GM19395 (cell line): ENCODE results near the gene NAPG.
"Not testable (repeated sequence)": the region's sequence is repeated elsewhere in the genome, so short reads cannot be mapped to it uniquely, and the experiment has no call there.

ENCODE experiments used
- ATAC-seq: cut with Tn5 transposase; IDR thresholded peaks from one replicate; pipeline ENCODE4 v1.9.1; 2021; ENCODE audit warnings: mild to moderate bottlenecking, moderate library complexity; ENCODE audit not compliant: unreplicated experiment

Gene NAPG

DNA sequence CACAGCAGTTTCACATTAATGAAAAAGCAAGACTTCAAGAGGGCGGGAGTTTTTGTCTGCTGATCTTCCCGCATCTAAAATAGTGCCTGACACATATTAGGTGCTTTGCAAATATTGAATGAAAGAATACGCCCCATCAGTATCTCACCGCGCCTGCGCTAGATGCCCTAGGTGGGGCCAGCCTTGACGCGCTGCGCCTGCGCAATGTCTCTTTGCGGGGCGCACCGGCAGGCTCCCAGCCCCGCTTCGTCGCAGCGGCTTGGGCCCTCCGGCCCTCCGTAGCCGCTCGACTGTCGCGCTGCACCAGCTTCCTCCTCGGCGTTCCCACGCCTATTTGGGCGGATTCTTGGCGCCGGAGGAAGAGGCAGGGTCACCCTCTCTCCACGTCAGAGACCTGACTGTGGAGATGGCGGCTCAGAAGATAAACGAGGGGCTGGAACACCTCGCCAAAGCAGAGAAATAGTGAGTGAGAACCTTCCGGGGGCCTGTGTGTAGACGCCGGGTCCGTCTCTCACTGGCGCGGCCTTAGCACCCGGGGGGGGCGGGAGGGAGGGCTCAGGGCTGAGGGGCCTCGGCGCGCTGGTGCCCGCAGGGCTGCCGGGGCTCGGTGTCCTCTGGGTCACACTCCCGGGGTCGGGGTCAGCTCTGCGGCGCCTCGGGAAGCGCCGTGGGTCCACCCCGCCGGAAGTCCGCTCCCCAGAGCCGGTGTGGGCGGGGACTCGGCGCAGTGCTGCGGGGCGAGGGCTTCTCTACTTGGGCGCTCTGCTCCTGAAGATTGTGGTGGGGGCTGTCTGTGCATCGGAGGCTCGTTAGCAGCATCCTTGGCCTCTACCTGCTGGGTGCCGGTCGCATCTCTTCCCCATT lies at the start of gene NAPG:
TSS of gene NAPG (plus strand) at position 331 of the 864 bp plus-strand sequence. CDS start at position 407, 76 bp downstream.
- peak; percentile 77 for ATAC-seq

DNA sequence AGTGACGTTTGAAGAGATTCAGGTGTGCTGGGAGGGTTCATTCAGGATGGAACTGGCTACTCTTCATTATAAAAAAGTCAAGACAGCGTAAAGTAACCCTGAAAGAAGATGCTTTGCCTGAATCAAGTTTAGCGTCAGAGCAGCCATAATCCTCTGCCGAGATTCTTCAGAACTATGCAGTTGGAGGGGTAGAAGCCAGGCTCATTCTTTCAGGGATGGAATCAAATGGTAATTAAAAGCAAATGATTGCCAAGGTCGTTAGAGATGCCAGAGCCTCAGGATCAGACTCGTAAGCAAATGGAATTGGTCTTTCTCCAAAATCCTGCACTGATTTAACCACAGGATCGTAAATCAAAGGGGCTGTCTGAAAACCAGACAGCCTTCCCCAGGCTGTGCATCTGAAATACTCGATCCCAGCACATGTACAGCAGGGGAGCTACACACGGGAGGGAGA lies 49.5 kb upstream of the NAPG start:
- ATAC-seq, result no peak

DNA sequence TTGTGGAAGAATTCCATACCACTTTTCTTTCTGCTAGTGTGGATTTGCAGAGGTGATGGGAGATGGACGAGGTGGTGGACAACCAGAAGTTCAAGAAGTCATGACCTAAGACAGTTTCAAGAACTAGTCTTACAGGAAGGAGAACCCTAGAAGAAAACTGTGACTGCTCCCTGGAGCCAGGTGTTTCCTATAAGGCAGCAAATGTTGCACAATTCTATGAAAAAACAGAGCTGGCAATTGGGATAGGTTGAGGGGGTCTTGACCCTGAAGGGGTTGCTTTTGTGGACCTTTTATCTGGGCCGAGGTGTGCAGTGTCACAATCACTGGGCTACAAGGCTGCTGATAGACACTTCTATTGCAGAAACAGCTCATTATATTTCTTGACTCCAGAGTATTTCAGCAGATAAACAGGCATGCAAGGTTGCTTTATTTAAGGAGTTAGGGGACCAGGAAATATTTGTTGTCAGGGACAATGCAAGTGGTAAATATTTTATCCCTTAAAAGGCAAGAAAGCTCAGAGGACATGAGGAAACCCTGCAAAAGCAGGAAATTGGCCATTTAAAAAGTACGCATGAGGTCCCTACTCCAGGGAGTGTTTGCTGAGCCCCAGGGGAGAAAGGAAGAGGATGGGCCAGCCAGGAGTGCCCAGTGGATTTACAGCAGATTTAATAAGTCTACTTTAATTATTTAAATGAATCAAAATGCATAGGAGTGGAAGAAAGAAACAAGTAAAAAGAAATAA lies 48.5 kb upstream of the NAPG start:
- ATAC-seq, result no peak

DNA sequence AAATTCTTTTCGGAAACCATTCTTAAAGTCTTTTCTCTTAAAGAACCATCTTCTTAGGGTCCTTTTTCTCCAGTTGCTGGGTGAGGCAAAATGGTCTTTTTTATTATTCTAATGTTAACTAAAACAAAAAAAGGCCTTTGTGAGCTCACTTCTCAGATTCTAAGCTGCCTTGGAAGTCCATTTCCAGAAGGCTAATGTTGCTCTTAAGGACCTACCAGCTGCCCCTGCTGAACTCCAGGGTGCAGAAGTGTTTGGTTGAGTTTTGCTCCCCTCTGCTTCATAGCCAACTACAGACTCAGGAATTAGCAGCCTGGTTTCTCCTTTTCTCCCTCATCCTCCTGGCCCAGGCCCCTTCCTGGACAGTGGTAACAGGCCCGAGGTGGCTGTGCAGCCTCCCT lies 48.0 kb upstream of the NAPG start:
- no peak for ATAC-seq

DNA sequence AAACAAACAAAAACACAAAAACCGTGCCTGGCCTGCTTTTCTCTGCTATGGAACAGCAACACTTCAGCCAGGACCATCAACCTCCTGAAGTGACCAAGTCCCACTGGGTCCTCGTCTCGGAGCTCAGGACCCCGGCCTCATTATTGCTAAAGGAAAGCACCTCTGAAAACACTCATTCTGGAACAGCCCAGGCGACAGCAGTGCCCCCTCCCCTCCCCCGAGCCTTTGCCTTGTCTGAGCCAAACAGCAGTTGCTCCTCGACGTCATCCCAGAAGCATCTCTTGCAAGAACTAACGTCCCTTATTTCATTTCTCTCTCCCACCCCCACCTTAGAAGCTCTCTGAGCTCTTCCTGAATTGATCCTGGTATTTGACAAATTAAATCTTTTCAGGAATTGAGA lies 44.0 kb upstream of the NAPG start:
- ATAC-seq, result no peak

DNA sequence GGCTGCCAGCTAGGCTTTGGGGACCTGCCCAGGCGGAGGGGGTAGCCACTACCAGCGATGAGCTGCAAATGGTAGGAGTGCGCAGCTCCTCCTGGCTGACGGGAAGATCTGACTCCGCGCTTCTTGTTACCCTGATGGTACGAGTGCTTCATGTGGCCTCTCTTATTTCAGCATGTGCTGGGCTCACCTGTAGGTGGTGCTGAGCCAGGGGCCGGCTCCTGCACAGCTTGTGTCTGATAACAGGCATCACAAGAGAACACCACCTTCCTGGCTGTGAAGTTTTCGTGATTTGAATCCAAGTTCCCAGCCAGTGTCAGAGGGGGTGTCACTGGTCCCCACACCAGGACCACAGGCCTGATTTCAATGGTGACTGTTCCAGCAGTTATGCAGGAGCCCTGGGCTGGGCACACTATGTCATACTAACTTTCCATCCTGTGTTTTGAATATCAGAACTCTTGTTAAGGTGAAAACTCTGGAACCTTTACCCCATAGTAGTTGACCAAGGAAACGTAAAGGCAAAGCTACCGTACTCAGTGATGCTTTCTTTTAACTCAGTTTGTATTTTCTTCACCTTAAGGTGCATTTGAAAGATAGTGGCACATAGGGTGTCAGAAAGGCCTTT lies 43.4 kb upstream of the NAPG start:
- peak; percentile 9 for ATAC-seq

DNA sequence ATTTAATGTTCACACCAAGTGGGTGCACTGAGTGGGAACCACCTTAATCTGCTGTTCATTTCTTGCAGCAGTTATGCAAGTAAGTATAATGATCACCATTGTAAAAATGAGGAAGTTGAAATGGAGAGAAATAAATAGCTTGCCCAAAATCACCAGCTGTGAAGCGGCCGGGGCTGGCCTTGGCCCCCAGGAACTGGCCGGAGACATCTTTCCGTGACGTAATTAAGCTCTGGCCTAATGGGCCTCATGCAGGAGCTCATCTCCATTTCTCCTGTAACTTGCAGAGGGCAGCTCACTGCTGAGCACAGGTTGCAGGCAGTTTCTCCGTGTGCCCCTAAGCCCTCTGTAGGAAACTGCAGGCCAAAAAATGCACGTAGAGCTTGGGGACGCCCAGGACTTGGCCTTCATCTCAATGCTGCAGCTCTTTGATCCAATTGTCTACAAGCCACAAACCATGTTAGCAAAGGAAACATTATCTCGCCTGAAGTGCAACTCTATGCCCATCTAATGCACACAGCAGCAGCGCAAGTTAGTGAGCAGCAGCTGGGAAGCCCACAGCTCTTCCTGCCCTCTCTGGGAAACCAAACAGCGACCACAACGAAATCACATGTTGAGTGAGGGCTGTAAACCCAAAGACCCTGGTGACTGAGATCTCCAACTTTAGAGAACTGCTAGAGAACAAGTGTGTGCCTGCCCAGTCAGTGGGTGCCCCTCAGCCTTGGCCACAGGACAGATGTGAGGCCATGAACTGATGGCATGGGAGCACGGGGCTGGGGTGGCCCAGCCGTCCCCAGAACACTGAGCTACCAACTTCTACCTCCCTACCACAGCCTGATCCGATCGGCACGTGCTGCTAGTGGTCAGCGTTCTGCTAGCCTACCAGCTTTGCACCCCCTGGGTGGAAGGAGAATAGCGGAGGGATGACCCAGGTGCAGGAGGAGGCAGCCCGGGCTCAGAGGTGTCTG lies 42.6 kb upstream of the NAPG start:
- peak; percentile 81 for ATAC-seq

DNA sequence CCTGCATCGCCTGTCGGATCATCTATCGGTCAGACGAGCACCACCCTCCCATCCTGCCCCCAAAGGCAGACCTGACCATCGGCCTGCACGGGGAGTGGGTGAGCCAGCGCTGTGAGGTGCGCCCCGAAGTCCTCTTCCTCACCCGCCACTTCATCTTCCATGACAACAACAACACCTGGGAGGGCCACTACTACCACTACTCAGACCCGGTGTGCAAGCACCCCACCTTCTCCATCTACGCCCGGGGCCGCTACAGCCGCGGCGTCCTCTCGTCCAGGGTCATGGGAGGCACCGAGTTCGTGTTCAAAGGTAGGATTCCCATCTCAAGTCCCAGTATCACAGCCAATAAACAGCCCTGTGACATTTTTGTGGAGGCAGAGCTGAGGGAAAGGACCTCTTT lies 40.4 kb upstream of the NAPG start:
- ATAC-seq, result no peak

DNA sequence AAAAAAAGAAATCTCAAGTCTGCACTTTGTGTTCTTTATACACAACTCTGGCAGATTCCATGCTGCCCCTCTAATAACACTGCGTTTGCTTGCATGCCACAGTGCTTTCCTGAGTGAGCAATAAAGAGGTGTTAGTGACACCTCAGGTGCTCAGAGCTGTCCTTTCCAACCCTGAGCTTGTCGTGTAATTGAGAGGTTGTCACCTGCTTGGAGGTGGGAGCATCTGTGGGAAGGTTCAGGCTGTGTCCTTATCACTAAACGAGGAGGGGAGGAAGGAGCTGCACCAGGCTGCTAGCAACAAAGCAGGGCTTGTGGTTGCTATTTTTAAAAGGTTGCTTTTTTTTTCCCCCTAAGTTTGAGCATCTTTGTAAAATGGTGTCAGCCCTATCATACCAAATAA lies 39.5 kb upstream of the NAPG start:
- ATAC-seq, result no peak

DNA sequence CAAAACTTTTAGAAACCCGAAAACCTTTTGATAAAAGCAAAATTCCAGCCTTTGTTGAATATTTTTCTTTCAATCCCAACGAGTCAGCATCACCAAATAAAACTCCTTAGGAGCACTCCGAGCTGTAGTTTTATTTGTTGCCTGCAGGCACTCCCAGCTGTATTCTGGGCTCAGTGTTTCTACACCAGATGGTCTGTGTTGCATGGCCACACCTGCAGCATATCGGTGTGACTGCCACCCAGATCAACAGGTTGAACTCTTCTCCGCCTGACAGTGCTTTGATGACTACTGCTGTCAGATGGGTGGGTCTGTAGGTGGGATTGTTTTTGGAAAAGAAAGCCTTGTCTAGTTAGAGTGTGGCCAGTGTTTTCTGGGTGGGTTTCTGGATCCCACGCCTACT lies 38.7 kb upstream of the NAPG start:
- no peak for ATAC-seq

DNA sequence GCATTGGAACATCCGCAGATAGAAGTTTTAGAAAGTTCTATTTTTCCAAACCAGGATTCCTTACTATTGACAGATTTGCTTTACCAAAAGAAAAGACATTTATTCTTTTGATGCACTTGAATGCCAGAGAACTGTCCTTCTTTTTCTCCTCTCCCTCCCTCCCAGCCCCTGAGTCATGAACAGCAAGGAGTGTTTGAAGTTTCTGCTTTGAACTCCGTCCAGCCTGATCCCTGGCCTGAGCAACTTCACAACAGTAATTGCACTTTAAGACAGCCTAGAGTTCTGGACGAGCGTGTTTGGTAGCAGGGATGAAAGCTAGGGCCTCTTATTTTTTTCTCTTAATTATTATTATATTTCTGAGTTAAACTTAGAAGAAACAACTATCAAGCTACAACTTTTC lies 37.8 kb upstream of the NAPG start:
- no peak for ATAC-seq

DNA sequence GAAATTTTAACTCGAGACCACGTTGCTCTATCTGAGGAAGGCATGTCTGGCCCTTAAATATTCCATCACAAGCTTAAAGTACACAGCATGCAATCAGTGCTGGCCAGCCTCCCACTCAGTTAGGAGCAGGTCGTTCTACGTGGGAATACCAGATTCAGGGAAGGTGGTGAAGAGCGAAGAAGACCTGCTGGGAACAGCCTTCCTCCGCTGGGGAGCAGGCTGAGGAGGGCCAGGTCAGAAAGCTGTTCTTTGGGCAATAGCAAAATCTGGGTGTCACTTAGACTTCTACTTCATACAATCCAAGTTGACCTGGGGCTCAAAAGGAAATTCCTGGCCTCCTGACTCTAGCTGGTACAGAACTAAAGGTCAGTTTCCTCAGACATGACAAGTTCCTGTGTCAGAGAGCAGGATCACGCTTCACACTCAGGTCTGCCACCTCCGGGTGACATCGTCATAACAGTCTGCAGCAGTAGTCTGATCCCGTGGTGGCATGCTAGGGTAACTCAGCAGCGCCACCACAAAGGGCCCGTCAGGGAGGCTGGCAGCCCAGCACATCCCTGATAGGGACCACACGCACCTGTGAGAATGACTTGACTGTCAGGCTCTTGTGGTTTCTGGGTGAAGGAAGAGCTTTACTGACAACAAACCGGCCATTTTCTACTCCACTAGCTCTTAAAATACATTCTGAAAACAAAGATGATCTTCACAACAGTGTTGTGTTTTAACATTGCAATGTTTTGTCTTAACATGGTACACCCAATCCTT lies 35.2 kb upstream of the NAPG start:
- ATAC-seq, result peak; percentile 95

DNA sequence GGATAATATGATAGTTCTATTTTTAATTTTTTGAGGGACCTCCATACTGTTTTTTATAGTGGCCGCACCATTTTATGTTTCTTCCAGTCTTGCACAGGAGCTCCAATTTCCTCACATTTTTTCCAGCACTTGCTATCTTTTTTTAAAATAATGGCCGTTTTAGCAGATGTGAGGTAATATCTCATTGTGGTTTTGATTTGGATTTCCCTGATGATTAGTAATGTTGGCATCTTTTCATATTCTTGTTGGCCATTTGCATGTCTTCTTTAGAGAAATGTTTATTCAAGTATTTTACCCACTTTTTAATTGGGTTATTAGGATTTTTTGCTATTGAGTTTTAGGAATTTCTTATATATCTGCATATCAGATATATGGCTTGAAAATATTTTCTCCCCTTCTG lies 29.9 kb upstream of the NAPG start:
- no peak for ATAC-seq

DNA sequence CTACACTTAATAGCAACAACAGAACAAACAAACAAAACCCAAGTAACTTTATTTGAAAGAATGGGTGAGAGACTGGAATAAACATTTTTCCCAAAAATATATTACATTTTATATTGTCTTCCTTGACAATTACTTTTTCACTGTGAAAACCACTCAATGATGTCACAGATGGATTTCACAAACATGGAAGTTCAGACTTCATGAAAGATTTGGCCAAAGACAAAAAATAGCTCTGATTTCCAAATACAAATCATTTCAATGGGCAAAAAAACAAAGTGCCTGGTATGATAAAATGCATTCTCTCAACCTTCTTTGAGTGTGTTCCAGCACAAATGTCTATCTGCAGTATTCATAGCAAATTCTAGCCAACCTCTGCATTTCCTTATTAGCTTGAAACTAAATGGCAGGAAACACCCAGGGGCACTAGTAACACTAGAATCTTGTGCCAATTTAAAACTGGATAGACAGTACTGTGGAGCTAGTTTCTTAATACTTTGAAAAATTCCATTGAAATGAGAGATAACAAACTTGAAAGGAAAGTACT lies 28.5 kb upstream of the NAPG start:
- ATAC-seq, result no peak

DNA sequence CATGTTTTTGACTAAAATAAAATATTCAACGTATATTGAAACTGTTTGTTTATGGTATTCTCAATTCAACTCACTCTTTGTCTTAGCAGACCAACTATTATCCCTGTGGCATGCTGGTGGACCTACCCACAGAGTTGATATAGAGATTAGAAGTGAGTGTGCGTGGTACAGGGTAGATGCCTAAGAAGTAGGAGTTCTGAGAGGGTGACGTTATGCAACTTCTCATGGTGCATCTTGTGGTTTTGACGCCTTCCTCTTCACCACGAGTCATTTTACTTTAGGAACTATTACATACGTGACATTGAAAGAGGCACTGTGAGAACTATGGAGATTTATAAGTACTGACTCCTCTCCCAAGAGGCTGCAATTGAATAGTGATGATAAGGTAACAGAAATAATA lies 26.6 kb upstream of the NAPG start:
- ATAC-seq, result no peak

DNA sequence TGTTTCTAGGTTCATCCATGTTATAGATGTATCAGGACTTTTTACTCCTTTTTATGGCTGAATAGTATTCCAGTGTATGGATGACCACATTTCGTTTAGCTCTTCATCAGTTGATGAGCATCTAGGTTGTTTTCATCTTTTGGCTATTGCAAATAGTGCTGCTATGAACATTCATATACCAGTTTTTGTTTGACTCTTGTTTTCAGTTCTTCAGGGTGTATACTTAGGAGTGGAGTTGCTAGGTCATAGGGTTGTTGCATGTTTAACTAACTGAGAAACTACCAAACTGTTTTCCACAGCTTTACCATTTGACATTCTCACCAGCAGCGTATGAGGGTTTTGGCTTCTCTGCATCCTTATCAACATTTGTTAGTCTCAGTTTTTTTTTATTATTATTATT lies 25.8 kb upstream of the NAPG start:
- ATAC-seq, result no peak

DNA sequence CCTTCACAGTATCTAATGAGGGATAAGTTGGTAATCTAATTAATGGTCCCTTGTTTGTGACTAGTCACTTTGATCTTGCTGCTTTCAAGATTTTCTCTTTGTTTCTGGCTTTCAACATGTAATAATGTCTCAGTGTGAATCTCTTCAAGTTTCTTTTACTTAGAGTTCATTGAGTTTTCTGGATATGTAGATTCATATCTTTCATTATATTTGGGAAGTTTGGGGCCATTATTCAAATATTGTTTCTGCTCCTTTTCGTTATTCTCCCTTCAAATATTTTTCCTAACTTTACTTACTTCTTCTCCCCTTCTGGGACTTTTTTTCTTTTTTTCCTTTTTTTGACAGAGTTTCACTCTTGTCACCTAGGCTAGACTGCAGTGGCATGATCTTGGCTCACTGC lies 21.1 kb upstream of the NAPG start:
- no peak for ATAC-seq

DNA sequence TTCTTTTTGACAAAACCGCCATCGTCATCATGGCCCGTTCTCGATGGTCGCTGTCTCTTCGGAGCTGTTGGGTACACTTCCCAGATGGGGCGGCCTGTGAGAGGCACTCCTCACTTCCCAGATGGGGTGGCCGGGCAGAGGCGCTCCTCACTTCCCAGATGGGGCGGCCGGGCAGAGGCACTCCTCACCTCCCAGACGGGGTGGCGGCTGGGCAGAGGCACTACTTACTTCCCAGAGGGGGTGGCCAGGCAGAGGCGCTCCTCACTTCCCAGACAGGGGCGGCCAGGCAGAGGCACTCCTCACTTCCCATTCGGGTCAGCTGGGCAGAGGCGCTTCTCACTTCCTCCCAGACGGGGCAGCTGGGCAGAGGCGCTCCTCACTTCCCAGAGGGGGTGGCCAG lies 19.9 kb upstream of the NAPG start:
- ATAC-seq, result not testable (repeated sequence)

DNA sequence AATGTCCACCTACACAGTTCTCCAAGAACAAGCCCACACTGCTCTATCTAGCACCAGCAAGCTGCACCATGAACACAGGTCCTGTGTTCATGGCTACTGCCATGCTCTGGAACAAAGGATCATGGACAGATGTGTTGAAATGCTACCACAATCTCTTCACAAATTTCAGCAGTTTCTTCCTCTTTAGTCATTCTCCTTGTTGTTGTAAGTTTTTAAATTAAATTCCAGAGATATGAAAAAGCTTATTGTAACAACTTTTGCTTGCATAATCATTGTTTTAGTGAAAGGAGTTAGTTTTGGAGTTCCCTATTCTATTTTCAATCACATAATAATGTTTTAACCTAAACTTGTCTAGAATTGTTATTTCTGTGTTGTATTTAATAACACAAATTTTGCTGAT lies 17.2 kb upstream of the NAPG start:
- ATAC-seq, result no peak

DNA sequence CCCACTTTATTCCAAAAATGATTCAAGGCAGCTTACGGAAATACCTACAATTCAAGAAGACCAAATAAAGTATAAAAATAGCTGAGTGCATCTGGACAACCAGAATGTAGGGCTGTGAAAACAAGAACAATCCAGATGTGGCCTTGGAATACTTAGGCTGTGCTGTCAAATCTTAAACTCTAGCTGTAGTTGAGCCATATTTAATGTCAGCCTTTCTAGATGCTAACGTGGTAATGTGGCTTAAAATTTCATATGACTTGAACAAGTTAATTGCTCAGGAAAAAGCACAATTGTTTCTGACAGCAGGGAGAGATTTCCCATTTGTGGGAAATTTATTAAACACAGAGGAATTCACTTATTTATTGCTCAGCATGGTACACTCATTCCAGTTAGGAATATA lies 14.6 kb upstream of the NAPG start:
- ATAC-seq, result no peak
